ENCODE measurements around the gene ESPNL.
"Not testable (repeated sequence)": the region's sequence is repeated elsewhere in the genome, so short reads cannot be mapped to it uniquely, and the experiment has no call there.

ESPNL gene

DNA sequence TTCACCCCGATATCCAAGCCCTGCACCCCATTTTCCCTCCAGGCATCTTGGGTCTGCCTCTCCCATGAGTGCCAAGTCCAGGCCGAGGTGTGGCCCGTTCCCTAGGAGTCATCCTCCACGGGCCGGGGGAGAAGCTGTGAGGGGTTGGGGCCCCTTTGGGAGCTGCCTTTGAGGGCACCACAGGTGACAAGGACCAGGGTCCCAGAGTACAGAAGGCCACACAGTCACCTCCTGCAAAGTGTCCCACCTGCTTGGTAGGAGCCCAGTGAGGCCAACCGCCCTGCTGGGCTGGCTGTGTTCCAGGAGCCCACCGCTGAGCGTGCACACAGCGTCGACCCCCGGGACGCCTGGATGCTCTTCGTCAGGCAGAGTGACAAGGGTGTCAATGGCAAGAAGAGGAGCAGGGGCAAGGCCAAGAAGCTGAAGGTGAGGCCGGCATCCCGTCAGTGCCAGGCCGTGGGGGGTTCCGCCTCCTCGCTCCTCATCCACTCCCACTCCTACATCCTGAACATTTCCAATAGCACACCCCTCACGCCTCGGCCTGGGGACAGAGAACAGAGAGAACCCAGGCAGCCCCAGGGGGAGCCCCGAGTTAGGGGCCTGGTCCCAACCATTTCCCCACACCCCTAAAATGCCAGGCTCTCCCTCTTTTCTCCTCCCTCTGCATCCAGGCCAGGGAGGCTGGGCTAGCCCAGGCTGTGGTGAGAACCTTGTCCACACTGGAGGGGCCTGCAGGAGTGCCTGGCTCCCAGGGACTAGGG lies 61.3 kb downstream of the ESPNL start:
- no peak for DNase-seq

DNA sequence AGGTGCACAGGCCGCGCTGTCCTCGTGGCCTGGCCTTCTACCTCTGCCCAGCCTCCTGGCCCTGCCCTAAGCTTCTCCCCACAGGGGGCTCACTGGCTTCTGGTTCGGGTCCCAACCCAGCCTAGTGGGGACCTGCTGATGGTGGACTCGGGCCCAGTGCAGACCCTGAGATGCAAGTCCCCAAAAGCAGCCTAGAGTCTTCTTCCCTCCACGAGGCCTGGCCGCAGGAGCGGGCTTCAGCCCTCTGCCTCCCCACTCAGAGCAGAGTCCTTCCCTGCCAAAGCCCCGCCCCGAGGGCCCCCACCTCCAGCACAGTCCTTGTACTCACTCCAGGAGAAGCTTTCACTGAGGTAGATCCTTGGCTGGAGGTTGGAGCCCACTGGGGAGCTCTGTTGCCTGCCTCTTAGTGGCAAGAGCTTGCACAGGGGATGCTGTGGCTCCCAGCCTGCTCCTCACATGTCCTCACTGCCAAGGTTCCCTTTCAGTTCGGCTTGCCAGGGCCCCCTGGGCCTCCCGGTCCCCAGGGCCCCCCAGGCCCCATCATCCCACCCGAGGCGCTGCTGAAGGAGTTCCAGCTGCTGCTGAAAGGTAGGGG lies 62.2 kb downstream of the ESPNL start:
- DNase-seq: no peak

GRCh38 chr2:238162846-238163441 lies 62.8 kb downstream of the ESPNL start:
- no peak for DNase-seq

DNA sequence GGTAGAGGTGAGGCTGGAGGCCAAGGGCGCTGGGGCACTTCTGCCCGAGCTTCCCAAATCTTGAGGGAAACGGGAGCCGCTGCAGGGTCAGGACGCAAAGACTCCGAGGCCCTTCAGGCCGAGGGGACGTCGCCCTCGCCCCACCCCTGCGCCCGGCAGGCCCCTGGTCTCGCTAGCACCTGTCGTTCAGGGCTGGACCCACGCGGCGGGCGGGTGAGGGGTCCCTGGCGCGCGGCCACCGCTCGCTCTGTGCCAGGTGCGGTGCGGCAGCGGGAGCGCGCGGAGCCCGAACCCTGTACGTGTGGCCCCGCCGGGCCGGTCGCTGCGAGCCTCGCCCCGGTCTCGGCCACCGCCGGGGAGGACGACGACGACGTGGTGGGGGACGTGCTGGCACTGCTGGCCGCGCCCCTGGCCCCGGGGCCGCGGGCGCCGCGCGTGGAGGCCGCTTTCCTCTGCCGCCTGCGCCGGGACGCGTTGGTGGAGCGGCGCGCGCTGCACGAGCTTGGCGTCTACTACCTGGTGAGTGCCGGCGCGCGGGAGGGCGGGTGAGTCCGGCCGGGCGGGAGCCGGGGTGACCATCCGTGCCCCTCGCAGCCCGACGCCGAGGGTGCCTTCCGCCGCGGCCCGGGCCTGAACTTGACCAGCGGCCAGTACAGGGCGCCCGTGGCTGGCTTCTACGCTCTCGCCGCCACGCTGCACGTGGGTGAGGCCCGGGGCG lies 63.5 kb downstream of the ESPNL start:
- no peak for DNase-seq

DNA sequence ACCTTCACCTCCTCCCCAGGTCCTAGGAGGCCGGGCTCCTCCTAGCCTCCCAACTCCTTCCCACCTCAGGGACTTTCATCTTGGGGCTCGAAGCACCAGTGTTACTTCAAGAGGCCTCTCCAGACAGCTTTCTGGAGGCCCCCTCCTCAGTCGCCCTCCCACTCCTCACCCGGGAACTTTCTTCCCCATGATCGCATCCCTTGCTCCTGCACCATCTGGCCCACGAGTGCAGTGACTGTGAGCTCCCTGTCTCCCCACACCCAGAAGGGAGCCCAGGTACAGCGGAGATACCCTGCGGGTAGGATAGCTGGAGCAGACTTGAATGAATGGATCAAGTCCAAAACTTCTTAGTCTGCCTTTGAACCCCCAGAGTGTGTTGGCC lies 64.8 kb downstream of the ESPNL start:
- DNase-seq: no peak

DNA sequence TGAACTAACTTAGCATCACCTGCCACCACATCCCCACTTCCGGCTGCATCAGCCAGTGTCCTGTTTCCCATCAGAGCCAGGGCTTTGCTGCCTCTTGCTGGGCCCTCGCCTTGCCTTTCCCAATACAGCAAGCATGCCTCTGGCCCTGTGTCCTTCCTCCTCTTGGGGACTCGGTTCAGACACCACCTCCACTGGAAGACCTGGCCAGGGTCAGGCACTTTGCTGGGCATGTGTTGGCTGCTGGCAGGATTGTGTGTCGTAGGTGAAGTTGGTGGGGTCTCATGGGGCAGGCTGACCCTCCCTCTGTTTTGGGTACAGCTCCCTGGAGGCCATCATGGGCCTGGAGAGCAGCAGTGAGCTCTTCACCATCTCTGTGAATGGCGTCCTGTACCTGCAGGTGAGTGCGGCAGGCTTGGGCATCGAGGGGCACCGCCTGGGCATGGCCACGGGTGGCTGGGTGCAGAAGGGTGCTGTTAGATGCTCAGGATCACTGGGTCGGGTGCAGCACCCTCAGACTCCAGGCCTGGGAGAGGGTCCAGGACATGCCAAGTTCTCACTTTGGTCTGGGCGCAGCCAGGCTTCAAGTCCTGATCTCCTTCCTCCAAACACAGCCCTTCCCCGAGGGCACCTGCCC lies 65.3 kb downstream of the ESPNL start:
- no peak for DNase-seq

DNA sequence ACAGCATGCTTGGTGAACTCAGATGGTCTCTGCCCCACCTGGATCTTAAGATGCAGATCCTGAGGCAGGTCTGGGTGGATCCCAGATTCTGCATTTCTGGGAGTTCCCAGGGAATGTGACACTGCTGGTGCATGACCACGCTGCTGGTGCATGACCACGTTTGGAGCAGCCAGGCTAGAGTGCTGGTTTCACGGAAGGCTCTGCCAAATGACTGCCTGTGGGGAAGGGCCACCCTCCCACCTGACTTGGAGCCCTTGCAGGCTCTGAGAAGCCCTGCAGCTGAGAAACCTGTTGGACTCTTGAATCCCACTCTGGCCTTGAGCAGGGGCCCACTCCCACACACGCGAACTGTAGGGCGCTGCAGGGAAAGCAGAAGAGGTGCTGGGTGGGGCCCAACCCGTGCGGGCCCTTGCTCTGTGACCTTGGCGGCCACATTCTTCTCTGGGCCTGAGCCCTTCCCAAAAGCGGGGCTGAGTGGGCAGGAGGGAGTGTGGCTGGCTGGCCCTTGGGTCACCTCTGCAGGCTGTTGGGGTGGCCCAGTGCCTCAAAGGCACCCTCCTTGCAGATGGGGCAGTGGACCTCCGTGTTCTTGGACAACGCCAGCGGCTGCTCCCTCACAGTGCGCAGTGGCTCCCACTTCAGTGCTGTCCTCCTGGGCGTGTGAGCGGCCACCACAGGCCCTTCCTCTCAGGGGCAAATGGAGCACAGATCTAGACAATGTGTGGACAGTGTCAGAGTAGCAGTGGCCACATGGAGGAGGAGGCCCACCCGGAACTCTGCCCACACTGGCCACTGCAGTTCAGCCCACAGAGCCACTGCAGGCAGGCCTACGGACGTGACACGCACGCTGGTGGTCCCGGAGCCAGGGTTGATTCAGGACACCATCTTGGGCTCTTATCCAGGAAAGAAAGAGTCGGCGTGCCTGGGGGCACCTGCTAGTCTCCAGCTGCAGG lies 66.5 kb downstream of the ESPNL start:
- no peak for DNase-seq

DNA sequence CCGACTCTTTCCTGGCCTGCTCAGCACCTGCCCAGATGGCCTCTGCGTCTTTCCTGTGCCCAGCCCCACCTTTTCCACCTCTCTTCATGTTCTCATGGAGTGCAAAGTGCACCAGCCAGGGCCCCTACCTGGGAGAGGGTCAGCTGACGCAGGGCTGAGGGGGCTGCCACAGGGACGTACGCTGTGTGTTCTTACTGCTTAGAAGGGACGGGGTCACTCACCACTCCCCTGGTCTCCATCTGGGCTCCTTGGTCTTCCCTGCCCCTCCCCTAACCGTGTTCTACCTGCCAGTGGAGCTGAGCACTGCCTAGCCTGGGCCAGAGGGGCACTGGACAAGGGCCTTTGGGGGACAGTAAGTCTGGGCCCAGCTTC lies 67.2 kb downstream of the ESPNL start:
- no peak for DNase-seq

- no peak for DNase-seq
These were observed 67.6 kb downstream of the ESPNL start for GRCh38 chr2:238167761-238168160.

DNA sequence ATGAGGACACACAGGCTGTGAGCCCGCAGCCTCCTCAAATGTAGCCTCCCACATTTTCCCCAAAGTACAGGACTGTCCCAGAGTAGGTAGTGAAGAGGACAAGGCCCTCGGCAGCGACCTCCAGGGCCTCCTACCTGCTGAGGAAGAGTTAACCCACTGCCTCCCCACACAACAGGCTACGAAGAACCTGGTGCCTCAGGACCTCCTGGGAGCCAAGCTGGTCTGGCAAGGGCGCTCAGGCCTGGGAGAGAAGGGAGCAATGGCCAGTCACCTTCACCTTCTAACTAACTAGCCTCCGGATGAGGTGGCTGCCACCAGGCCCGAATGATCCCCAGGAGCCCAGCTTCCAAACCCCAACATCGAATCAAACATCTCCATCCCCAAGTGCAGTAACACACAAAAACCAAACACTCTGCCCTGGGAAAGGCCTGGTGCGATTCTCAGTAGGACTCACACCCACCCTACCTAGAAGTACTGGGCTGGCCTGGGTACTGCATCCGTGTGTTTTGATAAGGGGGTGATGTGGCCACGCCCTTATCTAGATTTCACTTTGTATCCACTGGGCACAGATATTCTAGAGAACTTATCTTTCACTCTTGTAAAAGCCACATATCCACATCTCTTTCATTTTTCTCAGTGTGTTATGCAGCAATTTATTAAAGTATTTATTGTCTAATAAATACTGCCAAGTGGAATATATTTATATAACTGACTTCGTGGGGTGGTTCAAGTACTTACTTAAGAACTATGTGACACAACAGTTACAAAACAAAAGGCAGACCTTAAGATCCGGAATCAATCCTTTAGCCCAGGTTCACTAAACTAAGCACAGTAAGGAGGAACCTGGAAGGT lies 68.3 kb downstream of the ESPNL start:
- DNase-seq: no peak

- no peak for DNase-seq
These were observed 69.0 kb downstream of the ESPNL start for GRCh38 chr2:238169048-238169707.

- DNase-seq: no peak
These were observed 69.6 kb downstream of the ESPNL start for GRCh38 chr2:238169708-238170251.

DNA sequence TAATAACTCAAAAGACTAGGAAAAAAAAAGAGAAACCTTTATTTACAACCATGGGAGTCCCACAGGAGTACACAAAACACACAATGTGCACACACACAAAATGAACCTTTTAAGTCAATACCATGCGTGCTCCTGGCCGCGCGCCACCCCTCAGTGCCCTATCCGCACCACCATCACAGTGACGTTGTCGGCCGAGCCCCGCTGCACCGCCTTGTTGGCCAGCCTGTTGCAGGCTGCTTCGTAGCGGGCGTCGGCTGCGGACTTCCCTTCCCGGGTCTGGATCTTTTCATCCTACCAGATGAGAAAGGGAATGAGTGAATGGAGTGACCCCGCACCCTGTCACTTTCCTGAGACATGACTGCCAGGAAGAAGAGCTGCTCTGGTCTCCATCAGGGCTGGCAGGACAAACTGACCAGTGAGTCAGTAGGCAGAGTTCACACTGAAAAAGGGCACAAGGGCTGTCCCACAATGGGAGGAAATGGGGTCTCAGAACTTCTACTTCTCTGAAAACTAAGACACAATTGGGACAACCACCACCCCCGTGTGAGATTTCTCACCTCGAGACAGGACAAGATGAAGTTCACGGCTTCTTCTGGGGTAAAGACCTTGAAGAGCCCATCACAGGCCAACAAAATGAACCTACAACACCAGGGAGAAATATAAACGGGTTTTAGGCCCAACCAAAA lies 70.4 kb downstream of the ESPNL start:
- DNase-seq: no peak

DNA sequence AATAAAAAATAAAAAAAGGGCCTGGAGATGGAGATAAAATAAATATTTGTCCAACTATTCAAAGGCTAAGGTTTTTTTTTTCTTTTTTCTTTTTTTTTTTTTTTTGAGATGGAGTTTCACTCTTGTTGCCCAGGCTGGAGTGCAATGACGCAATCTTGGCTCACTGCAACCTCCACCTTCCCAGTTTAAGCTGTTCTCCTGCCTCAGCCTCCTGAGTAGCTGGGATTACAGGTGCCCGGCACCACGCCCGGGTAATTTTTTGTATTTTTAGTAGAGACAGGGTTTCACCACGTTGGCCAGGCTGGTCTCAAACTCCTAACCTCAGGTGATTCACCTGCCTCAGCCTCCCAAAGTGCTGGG lies 70.9 kb downstream of the ESPNL start:
- not testable (repeated sequence) for DNase-seq

GRCh38 chr2:238171575-238172187 lies 71.5 kb downstream of the ESPNL start:
- DNase-seq: no peak

- DNase-seq: no peak
These were observed 72.3 kb downstream of the ESPNL start for GRCh38 chr2:238172439-238172838.

GRCh38 chr2:238173692-238174091 lies 73.6 kb downstream of the ESPNL start:
- DNase-seq: no peak

DNA sequence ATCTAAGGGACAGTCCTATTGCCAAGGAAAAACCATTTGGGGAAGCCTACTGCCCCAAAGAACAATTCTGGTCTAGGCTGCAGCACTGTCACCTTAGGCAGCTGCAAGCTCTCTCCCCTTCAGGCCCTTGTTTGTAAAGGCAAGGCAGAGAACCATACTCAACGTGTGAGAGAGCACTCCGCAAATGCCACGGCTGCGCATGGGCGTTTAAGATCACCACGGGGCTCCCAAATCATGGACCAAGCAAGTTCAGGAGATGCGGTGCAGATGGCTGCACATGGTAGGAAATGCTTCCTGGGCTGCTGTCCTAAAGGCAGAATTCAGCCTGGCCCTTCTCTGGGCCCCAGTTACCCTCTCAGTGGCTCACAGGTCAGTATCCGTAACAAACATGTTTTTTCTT lies 74.2 kb downstream of the ESPNL start:
- DNase-seq: no peak

DNA sequence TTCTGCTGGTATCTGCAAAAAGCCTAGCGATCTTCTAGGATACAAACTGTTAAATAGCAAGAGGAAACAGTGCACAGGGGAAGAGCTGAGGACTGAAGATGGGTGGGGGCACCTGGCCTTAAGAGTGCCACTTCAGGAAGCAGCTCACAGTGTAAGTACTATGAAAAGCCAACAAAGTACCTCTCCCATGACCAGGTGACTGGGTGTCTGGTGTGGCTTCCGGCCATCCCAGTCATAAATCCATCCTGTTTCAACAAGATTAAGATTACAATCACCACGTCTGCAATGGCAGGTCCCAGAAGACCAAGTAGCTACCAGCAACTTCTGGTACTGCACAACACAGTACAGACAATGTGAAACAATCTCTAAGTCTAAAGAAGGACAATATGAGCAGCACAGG lies 74.6 kb downstream of the ESPNL start:
- DNase-seq: no peak
